ENCODE measurements around the gene ABTB1.

GRCh38 chr3:127628788-127629466 lies 43.8 kb upstream of the ABTB1 start, which contains the start of gene PODXL2:
- TF ChIP-seq CTCF (IDR thresholded peaks at IDR 0.05) (no peak), EP300 (IDR thresholded peaks at IDR 0.05) (no peak), POLR2AphosphoS5 (IDR thresholded peaks at IDR 0.05) (no peak)

All from sigmoid colon (tissue), 4 donors.